Measurements from ENCODE around the gene USP54.

USP54 gene

GRCh38 chr10:73497623-73498022 is 93.5 kb downstream of the USP54 start:
- no peaks in the 10 kb centered on the region; the same call in 1 of the 2 replicates for H3K36me3 ChIP-seq (ENCODE audit: insufficient read depth, low read length)
- TF ChIP-seq FOXP2 (optimal IDR thresholded peaks at IDR 0.05; ENCODE audit: control extremely low read depth, extremely low read length, insufficient read depth) = no peak
- no peak for TF ChIP-seq EZH2 (IDR thresholded peaks at IDR 0.05)
- no peak for TF ChIP-seq POLR2AphosphoS5 (IDR thresholded peaks at IDR 0.05; ENCODE audit: borderline replicate concordance, low read depth, low read length)
- H3K27ac ChIP-seq = no peak overlapping the region
- DNase-seq (ENCODE audit: low read depth, low spot score) = no peak
- H3K4me3 ChIP-seq = no peak overlapping the region
- H3K9me3 ChIP-seq (ENCODE audit: low read depth, low read length) = no peaks in the 10 kb centered on the region
- no peak overlapping the region for H3K9ac ChIP-seq (ENCODE audit: insufficient read length)

DNA sequence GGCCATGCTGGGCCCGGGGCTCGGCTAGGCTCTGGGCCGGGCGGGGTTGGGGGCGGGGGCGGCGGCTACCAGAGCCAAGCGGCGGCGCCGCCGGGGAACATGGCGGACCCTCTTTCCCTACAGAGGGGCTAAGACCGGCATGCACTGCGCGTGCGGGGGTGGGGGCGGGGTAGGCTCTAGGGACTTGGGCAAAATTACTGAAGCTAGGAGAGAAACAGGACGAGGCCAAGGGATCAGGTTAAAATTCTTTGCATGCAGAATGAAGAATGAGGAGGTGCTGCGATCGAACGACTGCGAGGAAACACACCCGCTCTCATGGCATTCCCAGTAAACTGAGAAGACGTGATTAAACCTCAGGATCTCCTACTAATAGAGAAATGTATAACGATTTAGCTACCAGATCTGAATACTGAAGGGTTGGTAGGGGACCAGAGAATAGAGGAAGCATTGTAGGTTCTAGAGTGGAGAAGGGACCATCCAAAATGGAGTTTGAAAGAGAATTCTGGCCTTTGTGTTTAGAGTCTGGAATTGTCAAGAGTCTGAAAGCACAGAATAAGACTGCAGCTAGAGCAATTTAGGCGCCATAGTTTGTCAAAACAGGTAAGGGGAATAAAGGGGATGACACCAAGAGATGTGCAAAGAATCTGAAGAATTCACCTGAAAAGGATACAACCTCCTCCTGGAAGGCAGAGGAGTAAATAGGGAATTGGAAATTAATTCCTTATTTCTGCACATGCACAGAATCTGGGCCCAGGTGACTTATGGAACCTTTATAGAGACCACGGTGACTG is 95.1 kb downstream of the USP54 start, which contains the start of gene PPP3CB:
Gene PPP3CB, minus strand, starts transcription at position 141 of the 791 bp plus-strand sequence. Its CDS starts 135 bp downstream, at position 6.
- peak within 1 kb of the TSS; percentile 82 for H3K27ac ChIP-seq

GRCh38 chr10:73495226-73495883 is 95.8 kb downstream of the USP54 start:
- Histone ChIP-seq H3K36me3 (ENCODE audit: insufficient read depth, low read length) (no peaks in the 10 kb centered on the region; the same call in 1 of the 2 replicates), H3K9ac (ENCODE audit: insufficient read length) (peak overlapping the region; percentile 87), H3K9me3 (ENCODE audit: low read depth, low read length) (no peaks in the 10 kb centered on the region), H3K4me3 (peak overlapping the region; percentile 83), H3K27ac (peak overlapping the region; percentile 74)
- TF ChIP-seq FOXP2 (optimal IDR thresholded peaks at IDR 0.05; ENCODE audit: control extremely low read depth, extremely low read length, insufficient read depth) (no peak), POLR2AphosphoS5 (IDR thresholded peaks at IDR 0.05; ENCODE audit: borderline replicate concordance, low read depth, low read length) (no peak), EZH2 (IDR thresholded peaks at IDR 0.05) (no peak)
- DNase-seq (ENCODE audit: low read depth, low spot score) = no peak

More for the DNA sequence above, 95.1 kb downstream of the USP54 start, which contains the start of gene PPP3CB:
- Histone ChIP-seq H3K36me3 (ENCODE audit: insufficient read depth, low read length) (no peaks in the 10 kb centered on the region; the same call in 1 of the 2 replicates), H3K9ac (ENCODE audit: insufficient read length) (peak within 1 kb of the TSS; percentile 87), H3K9me3 (ENCODE audit: low read depth, low read length) (no peaks in the 10 kb centered on the region), H3K4me3 (peak within 1 kb of the TSS; percentile 84)
- DNase-seq (ENCODE audit: low read depth, low spot score) = peak; percentile 60
- 0 out of 2 replicates have a peak, but pooled peaks have one; percentile 19 for TF ChIP-seq POLR2AphosphoS5 (IDR thresholded peaks at IDR 0.05; ENCODE audit: borderline replicate concordance, low read depth, low read length)
- no peak for TF ChIP-seq EZH2 (IDR thresholded peaks at IDR 0.05)
- no peak for TF ChIP-seq FOXP2 (optimal IDR thresholded peaks at IDR 0.05; ENCODE audit: control extremely low read depth, extremely low read length, insufficient read depth)

- TF ChIP-seq POLR2AphosphoS5 (IDR thresholded peaks at IDR 0.05; ENCODE audit: borderline replicate concordance, low read depth, low read length) (no peak), FOXP2 (optimal IDR thresholded peaks at IDR 0.05; ENCODE audit: control extremely low read depth, extremely low read length, insufficient read depth) (no peak), EZH2 (IDR thresholded peaks at IDR 0.05) (no peak)
- peak overlapping the region; percentile 83 for H3K4me3 ChIP-seq
- H3K36me3 ChIP-seq (ENCODE audit: insufficient read depth, low read length) = no peaks in the 10 kb centered on the region; the same call in 1 of the 2 replicates
- H3K9ac ChIP-seq (ENCODE audit: insufficient read length) = peak overlapping the region; percentile 87
- DNase-seq (ENCODE audit: low read depth, low spot score) = no peak
- no peaks in the 10 kb centered on the region for H3K9me3 ChIP-seq (ENCODE audit: low read depth, low read length)
- no peak overlapping the region; the same call in 1 of the 2 replicates for H3K27ac ChIP-seq
Measured at GRCh38 chr10:73494877-73495225, 96.3 kb downstream of the USP54 start.

GRCh38 chr10:73494213-73494612 is 96.9 kb downstream of the USP54 start:
- Histone ChIP-seq H3K9ac (ENCODE audit: insufficient read length) (no peak overlapping the region), H3K36me3 (ENCODE audit: insufficient read depth, low read length) (no peaks in the 10 kb centered on the region), H3K27ac (0 out of 2 replicates have a peak overlapping the region, but pooled peaks have one; percentile 42), H3K4me3 (peak overlapping the region; percentile 36; the same call in 1 of the 2 replicates), H3K9me3 (ENCODE audit: low read depth, low read length) (no peaks in the 10 kb centered on the region)
- TF ChIP-seq EZH2 (IDR thresholded peaks at IDR 0.05) (no peak), POLR2AphosphoS5 (IDR thresholded peaks at IDR 0.05; ENCODE audit: borderline replicate concordance, low read depth, low read length) (no peak), FOXP2 (optimal IDR thresholded peaks at IDR 0.05; ENCODE audit: control extremely low read depth, extremely low read length, insufficient read depth) (no peak)
- DNase-seq (ENCODE audit: low read depth, low spot score) = no peak

DNA sequence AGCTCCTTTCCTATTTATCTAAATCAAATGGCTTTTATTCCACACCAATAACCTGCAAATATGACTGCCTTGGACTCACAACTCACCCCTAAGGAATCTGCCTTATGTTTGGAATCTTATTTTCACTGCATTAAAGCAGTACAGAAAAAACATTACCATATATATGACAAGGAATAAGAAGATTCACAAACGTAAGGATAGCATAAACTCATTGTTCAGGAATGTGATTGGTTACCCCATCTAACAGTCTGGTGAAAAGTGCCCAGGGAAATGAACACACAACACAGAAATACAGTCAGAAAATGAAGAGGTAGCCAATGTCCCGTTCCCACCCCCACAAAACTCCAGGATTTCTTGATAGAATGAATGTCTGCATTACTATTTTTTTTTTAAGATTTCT is 97.4 kb downstream of the USP54 start:
- Histone ChIP-seq H3K27ac (0 out of 2 replicates have a peak overlapping the region, but pooled peaks have one; percentile 42), H3K4me3 (peak overlapping the region; percentile 36; the same call in 1 of the 2 replicates), H3K9me3 (ENCODE audit: low read depth, low read length) (no peaks in the 10 kb centered on the region), H3K9ac (ENCODE audit: insufficient read length) (no peak overlapping the region), H3K36me3 (ENCODE audit: insufficient read depth, low read length) (no peaks in the 10 kb centered on the region)
- DNase-seq (ENCODE audit: low read depth, low spot score) = no peak
- TF ChIP-seq FOXP2 (optimal IDR thresholded peaks at IDR 0.05; ENCODE audit: control extremely low read depth, extremely low read length, insufficient read depth) = no peak
- TF ChIP-seq POLR2AphosphoS5 (IDR thresholded peaks at IDR 0.05; ENCODE audit: borderline replicate concordance, low read depth, low read length) = no peak
- TF ChIP-seq EZH2 (IDR thresholded peaks at IDR 0.05) = no peak

- TF ChIP-seq FOXP2 (optimal IDR thresholded peaks at IDR 0.05; ENCODE audit: control extremely low read depth, extremely low read length, insufficient read depth) (no peak), EZH2 (IDR thresholded peaks at IDR 0.05) (no peak), POLR2AphosphoS5 (IDR thresholded peaks at IDR 0.05; ENCODE audit: borderline replicate concordance, low read depth, low read length) (no peak)
- no peak overlapping the region for H3K4me3 ChIP-seq
- no peak for DNase-seq (ENCODE audit: low read depth, low spot score)
- H3K36me3 ChIP-seq (ENCODE audit: insufficient read depth, low read length) = no peaks in the 10 kb centered on the region; the same call in 1 of the 2 replicates
- H3K27ac ChIP-seq = no peak overlapping the region
- no peak overlapping the region for H3K9ac ChIP-seq (ENCODE audit: insufficient read length)
- H3K9me3 ChIP-seq (ENCODE audit: low read depth, low read length) = no peaks in the 10 kb centered on the region
Measured at GRCh38 chr10:73486601-73487000, 104.5 kb downstream of the USP54 start.

DNA sequence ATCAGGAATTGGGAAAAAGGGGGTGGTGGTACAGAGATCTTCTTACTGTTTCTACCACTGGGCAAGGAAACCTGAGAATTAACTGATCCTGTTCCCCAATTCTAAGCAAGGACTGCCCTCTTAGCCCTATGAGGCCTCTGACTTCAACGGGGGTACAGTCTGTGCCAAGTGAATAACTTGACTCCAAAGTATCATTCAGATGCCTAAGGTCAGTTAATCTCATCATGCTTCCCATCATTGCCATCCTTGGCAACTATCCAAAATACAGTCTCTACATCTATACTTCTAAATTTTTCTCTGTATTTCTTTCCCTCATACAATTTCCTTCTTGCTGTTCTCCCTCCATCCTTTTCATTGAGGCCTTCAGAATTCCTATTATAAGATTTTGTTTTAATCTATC is 105.8 kb downstream of the USP54 start:
- Histone ChIP-seq H3K4me3 (no peak overlapping the region), H3K36me3 (ENCODE audit: insufficient read depth, low read length) (no peaks in the 10 kb centered on the region; the same call in 1 of the 2 replicates), H3K27ac (no peak overlapping the region), H3K9me3 (ENCODE audit: low read depth, low read length) (no peaks in the 10 kb centered on the region), H3K9ac (ENCODE audit: insufficient read length) (no peak overlapping the region)
- TF ChIP-seq FOXP2 (optimal IDR thresholded peaks at IDR 0.05; ENCODE audit: control extremely low read depth, extremely low read length, insufficient read depth) = no peak
- TF ChIP-seq POLR2AphosphoS5 (IDR thresholded peaks at IDR 0.05; ENCODE audit: borderline replicate concordance, low read depth, low read length) = no peak
- TF ChIP-seq EZH2 (IDR thresholded peaks at IDR 0.05) = no peak
- DNase-seq (ENCODE audit: low read depth, low spot score) = no peak
